Lower leg skin (tissue), 3 donors: ENCODE data around the gene SGMS2.

Experiments
- POLR2A ChIP-seq, 2 donors: fragments of 450-650 bp; IDR thresholded peaks; one replicate each; pipeline ENCODE4 v1.6.1; 2016 to 2017; ENCODE audit warnings: antibody characterized with exemption in 2 of 2, mild to moderate bottlenecking in 1 of 2, moderate library complexity in 1 of 2
- TF ChIP-seq, protein P1 (sequence below), 3 donors: fragments of 450-650 bp; IDR thresholded peaks; one replicate each; pipeline ENCODE4 v1.5.1; 2016; ENCODE audit warnings: antibody characterized with exemption in 3 of 3, mild to moderate bottlenecking in 3 of 3, moderate library complexity in 2 of 3

DNA sequence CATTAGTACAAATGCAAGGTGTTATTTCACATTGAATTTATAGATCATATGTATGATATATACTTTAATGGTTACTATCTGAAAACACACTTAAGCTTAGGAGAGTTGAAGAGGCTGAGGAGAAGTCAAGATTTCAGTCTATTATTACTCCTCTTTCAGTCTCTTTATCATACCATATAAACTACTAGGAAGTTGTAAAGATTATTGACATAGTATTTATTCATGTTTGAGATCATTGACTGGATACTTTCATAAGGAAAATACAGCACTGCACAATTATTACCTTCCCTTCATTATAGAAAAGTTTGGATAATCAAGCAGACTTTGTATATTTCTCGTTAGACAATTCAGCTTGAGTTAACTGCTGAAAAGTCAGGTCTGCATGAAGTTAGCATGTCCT lies 10.0 kb upstream of the SGMS2 start:
- no peak for TF ChIP-seq POLR2A (IDR thresholded peaks at IDR 0.05)
- TF ChIP-seq, protein P1, sequence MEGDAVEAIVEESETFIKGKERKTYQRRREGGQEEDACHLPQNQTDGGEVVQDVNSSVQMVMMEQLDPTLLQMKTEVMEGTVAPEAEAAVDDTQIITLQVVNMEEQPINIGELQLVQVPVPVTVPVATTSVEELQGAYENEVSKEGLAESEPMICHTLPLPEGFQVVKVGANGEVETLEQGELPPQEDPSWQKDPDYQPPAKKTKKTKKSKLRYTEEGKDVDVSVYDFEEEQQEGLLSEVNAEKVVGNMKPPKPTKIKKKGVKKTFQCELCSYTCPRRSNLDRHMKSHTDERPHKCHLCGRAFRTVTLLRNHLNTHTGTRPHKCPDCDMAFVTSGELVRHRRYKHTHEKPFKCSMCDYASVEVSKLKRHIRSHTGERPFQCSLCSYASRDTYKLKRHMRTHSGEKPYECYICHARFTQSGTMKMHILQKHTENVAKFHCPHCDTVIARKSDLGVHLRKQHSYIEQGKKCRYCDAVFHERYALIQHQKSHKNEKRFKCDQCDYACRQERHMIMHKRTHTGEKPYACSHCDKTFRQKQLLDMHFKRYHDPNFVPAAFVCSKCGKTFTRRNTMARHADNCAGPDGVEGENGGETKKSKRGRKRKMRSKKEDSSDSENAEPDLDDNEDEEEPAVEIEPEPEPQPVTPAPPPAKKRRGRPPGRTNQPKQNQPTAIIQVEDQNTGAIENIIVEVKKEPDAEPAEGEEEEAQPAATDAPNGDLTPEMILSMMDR (IDR thresholded peaks at IDR 0.05) = no peak
